Activated naive CD8-positive, alpha-beta T cell treated with anti-CD3 and anti-CD28 coated beads, Interleukin-2, amount 10 ng/mL, durations not matched to agents 7 days and 5 days (primary cell): ENCODE measurements around the gene NXT1. TPM values are rescaled to one million over a fixed set of nuclear protein-coding genes. Genes with fewer than 3 reads are reported as not detected.

Source experiments
- ATAC-seq: fragments of 150-1000 bp; cut with Tn5 transposase; one replicate; pipeline ENCODE4 v1.10.0; 2021; ENCODE audit warnings: low read depth, moderate library complexity
- POLR2A ChIA-PET: fragments of 350-600 bp; sonication (Branson Sonifier 250); formaldehyde crosslinking; loops from one replicate; lab custom pipeline; 2021; ENCODE audit warnings: antibody characterized with exemption; lab: Charles Lee
- DNase-seq: peaks from one replicate; pipeline ENCODE4 v3.0.0; 2021
- H3K27ac Mint-ChIP-seq: one replicate; pipeline ENCODE4 v1.8.0; 2022; ENCODE audit warnings: mild to moderate bottlenecking, mixed read lengths
- H3K27me3 Mint-ChIP-seq: one replicate; pipeline ENCODE4 v1.8.0; 2022; ENCODE audit warnings: mild to moderate bottlenecking, moderate library complexity, mixed read lengths
- H3K36me3 Mint-ChIP-seq: one replicate; pipeline ENCODE4 v1.8.0; 2021; ENCODE audit warnings: mild to moderate bottlenecking, mixed read lengths
- H3K4me1 Mint-ChIP-seq: one replicate; pipeline ENCODE4 v1.8.0; 2021; ENCODE audit warnings: mixed read lengths
- H3K4me3 Mint-ChIP-seq: one replicate; pipeline ENCODE4 v1.8.0; 2022; ENCODE audit warnings: mild to moderate bottlenecking, moderate library complexity, mixed read lengths
- H3K9me3 Mint-ChIP-seq: one replicate; pipeline ENCODE4 v1.8.0; 2021; ENCODE audit warnings: mixed read lengths
- total RNA-seq, 2 experiments: library from RNA; stranded (reverse); gene quantifications; one replicate each; pipeline ENCODE4 v1.2.3, GENCODE V29; 2021

NXT1 gene
- total RNA-seq, 2 experiments from 2014 or later, result 29.9 to 31.9 TPM

DNA sequence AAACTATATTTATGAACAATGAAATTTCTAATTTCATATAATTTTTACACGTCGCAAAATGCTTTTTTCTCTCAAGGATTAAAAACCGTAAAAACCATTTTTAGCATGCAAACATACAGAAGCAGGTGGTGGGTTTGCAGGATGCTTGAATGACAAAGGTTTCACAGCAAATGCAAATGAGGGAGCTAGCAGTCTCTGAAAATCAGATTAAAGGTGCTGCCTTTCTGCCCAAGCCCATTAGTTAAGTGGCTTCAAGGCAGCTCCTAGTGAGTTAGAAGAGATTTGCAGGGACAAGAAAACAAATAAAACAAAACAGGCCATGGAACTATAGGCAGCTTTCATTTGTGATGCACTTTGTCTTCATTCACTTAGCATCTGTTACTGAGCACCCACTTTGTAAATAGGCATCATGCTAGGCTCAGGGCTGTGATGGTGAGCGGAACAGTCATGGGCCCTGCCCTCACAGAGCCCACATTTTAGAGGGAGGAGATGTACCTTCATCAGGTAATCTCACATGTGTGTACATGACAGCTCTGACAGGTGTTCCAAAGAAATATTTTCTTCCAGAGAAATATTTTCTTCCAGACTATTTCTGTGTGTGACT lies 41.2 kb downstream of the NXT1 start:
- Mint-ChIP-seq H3K27me3 (no peaks in the 10 kb centered on the region), H3K4me3 (no peak overlapping the region), H3K9me3 (no peaks in the 10 kb centered on the region), H3K27ac (no peak overlapping the region), H3K4me1 (peaks cover 6% of the 10 kb centered on the region), H3K36me3 (peaks cover 55% of the 10 kb centered on the region)
- POLR2A ChIA-PET, result interaction anchor here (0.9 kb wide), 1 partner anchor 30 kb away, joined by 3 read pairs; the partner anchor contains the start of gene NAPB
- DNase-seq (no peak), ATAC-seq (no peak)

- Mint-ChIP-seq H3K27me3 (no peaks in the 10 kb centered on the region), H3K36me3 (peaks cover 40% of the 10 kb centered on the region), H3K9me3 (no peaks in the 10 kb centered on the region), H3K27ac (peak overlapping the region; percentile 67), H3K4me3 (no peak overlapping the region), H3K4me1 (peaks cover 25% of the 10 kb centered on the region)
- ATAC-seq (no peak), DNase-seq (no peak)
- POLR2A ChIA-PET, result interaction anchor here (0.5 to 1.1 kb wide), 2 partner anchors 16 to 44 kb away, joined by 3 to 4 read pairs; partner anchors contain the start of gene NXT1
Observed at GRCh38 chr20:23393996-23394775, 43.6 kb downstream of the NXT1 start.

DNA sequence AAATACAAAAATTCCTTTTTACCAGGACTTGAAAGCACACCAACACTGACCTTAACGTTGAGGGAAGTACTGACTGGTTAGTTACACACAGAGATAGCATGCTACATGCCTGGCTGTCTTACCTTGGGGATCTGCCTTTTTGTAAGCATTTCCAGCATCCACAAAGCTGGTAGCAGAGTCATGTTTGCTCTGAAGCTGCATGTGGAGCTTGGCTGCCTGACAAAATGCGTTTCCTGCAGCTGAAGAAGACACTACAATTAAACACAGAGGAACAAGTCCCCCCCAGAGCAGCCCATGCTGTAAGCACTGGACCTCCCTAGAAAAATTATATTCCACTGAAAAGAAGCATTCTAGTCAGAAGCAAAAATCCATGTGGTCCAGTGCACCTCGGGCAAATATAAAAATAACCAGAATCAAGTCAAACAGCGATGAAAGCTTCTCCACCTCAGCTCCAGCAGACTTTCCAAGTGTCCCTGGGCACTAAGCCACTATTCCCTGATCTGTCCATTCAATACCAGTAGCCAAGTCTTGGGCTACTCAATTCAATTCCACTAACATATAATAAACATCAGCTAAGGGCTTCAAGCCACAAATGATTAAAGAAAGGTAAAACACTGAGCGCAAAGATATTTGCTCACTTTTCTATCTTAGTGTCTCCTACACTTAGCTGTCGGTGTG lies 46.5 kb downstream of the NXT1 start:
- POLR2A ChIA-PET, result interaction anchor here (1.0 to 1.5 kb wide), 3 partner anchors 24 to 47 kb away, joined by 3 to 8 read pairs (median 5); partner anchors contain the start of gene NAPB
- Mint-ChIP-seq H3K27me3 (no peaks in the 10 kb centered on the region), H3K36me3 (peaks cover 37% of the 10 kb centered on the region), H3K27ac (peak overlapping the region; percentile 86), H3K4me1 (peaks cover 38% of the 10 kb centered on the region), H3K4me3 (no peak overlapping the region), H3K9me3 (no peaks in the 10 kb centered on the region)
- DNase-seq (no peak), ATAC-seq (no peak)

DNA sequence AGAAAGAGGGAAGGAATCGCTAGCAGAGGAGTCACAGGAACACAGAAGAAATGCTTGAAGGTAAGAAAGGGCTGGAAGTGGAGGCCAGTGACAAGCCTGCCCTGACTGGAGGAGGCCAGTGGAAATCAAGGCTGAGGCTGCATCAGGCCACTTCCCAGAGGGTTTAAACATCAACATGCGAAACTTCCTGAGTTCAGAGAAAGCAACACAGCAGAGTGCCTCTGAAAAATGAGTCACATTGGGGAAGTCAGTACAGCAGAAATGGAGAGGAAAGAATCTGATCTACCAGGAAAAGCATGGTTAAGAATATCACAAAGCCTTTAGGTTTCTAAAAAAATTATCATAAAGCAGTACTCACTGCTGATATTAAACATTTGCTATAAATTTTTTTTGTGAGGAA lies 47.4 kb downstream of the NXT1 start:
- H3K4me1 Mint-ChIP-seq, result peaks cover 40% of the 10 kb centered on the region
- ATAC-seq (peak; percentile 63), DNase-seq (no peak)
- peaks cover 39% of the 10 kb centered on the region for H3K36me3 Mint-ChIP-seq
- H3K9me3 Mint-ChIP-seq, result no peaks in the 10 kb centered on the region
- POLR2A ChIA-PET, result interaction anchor here (1.0 to 2.0 kb wide), 5 partner anchors 22 to 48 kb away, joined by 3 to 12 read pairs (median 7); partner anchors contain the start of gene NAPB
- H3K27ac Mint-ChIP-seq, result peak overlapping the region; percentile 86
- peak overlapping the region; percentile 73 for H3K4me3 Mint-ChIP-seq
- H3K27me3 Mint-ChIP-seq, result no peaks in the 10 kb centered on the region

- DNase-seq (no peak), ATAC-seq (peak; percentile 69)
- Mint-ChIP-seq H3K27me3 (no peaks in the 10 kb centered on the region), H3K9me3 (no peaks in the 10 kb centered on the region), H3K4me1 (peaks cover 41% of the 10 kb centered on the region), H3K36me3 (peaks cover 29% of the 10 kb centered on the region), H3K27ac (peak overlapping the region; percentile 78), H3K4me3 (peak overlapping the region; percentile 2)
- POLR2A ChIA-PET, result interaction anchor here (1.5 to 2.3 kb wide), 4 partner anchors 20 to 50 kb away, joined by 4 to 12 read pairs (median 6); partner anchors contain the start of genes NAPB and NXT1
Observed at GRCh38 chr20:23399568-23400241, 49.1 kb downstream of the NXT1 start.

- H3K9me3 Mint-ChIP-seq, result no peaks in the 10 kb centered on the region
- H3K27ac Mint-ChIP-seq, result peak overlapping the region; percentile 44
- no peak for ATAC-seq
Observed at GRCh38 chr20:23401051-23401450, 50.5 kb downstream of the NXT1 start.

DNA sequence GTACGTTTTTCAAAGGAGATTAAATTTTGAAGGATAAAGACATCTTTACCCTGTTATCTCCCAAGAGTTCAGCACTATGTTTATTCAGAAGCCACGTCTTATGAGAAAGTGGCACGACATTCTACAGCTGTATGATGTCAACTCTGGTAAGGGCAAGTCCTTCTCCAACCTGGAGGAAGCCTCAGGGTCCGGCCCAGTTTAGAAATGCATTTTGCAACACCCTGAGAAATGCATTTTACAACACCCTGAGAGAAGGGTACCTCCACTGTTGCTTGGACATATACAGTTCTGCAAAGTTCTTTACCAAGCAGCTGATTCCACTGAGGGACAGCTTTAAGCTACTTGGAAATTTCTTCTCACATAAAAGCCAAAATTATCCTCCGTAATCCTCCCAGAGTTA lies 53.2 kb downstream of the NXT1 start:
- ATAC-seq (no peak), DNase-seq (no peak)
- no peaks in the 10 kb centered on the region for H3K27me3 Mint-ChIP-seq
- H3K4me3 Mint-ChIP-seq, result no peak overlapping the region
- peaks cover 31% of the 10 kb centered on the region for H3K4me1 Mint-ChIP-seq
- H3K36me3 Mint-ChIP-seq, result peaks cover 25% of the 10 kb centered on the region
- POLR2A ChIA-PET, result interaction anchor here (1.1 to 1.2 kb wide), 2 partner anchors 14 to 16 kb away, joined by 4 read pairs; no protein-coding TSS in a partner anchor
- H3K27ac Mint-ChIP-seq, result no peak overlapping the region
- H3K9me3 Mint-ChIP-seq, result no peaks in the 10 kb centered on the region

More at GRCh38 chr20:23401051-23401450, 50.5 kb downstream of the NXT1 start:
- Mint-ChIP-seq H3K4me1 (peaks cover 39% of the 10 kb centered on the region), H3K36me3 (peaks cover 23% of the 10 kb centered on the region), H3K27me3 (no peaks in the 10 kb centered on the region), H3K4me3 (no peak overlapping the region)
- no peak for DNase-seq
- POLR2A ChIA-PET, result interaction anchor here (2.3 kb wide), 1 partner anchor 51 kb away, joined by 8 read pairs; the partner anchor contains the start of gene NXT1

DNA sequence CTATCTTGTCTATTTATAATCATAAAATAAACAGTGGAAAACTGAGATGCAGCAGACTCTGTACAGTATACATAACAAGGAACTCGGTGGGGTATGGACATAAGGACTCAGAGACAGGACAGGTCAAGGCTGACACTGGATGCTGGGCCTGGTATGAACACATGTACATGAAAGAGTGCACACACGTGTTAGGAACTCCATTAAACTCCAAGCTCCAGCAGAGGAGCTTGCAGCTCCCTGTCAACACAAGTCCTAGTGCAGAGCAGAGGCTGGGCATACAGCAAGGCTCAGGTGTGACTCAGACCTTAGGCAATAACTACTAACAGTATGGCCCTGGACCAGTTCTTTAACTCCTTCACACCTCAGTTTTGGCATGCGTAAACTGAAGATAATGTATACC lies 53.6 kb downstream of the NXT1 start:
- H3K27ac Mint-ChIP-seq, result no peak overlapping the region
- peaks cover 25% of the 10 kb centered on the region for H3K36me3 Mint-ChIP-seq
- H3K27me3 Mint-ChIP-seq, result no peaks in the 10 kb centered on the region
- DNase-seq, result no peak
- POLR2A ChIA-PET, result no interaction called here
- H3K4me1 Mint-ChIP-seq, result peaks cover 27% of the 10 kb centered on the region
- H3K4me3 Mint-ChIP-seq, result no peak overlapping the region
- no peak for ATAC-seq
- H3K9me3 Mint-ChIP-seq, result no peaks in the 10 kb centered on the region

Other genes with a start within 250 kb of the NXT1 start
- gene GZF1, start 11.4 kb downstream of the NXT1 start, total RNA-seq, result 10 to 100 TPM; 13.4 to 15.6 TPM
- gene NAPB, start 70.7 kb downstream of the NXT1 start, total RNA-seq, result 10 to 100 TPM; 18.1 to 20.7 TPM
- gene CSTL1, start 88.9 kb downstream of the NXT1 start, total RNA-seq, result not detected
- gene CST11, start 102.1 kb downstream of the NXT1 start, total RNA-seq, result not detected
- gene CST8, start 140.3 kb downstream of the NXT1 start, total RNA-seq, result not detected
- gene CST9L, start 217.7 kb downstream of the NXT1 start, total RNA-seq, result not detected